ENCODE data around the gene EXOC3L4.
"Not testable (repeated sequence)": the region's sequence is repeated elsewhere in the genome, so short reads cannot be mapped to it uniquely, and the experiment has no call there.

The EXOC3L4 gene

GRCh38 chr14:103108749-103109207 is 14.3 kb downstream of the EXOC3L4 start:
- DNase-seq: peak; percentile 13

GRCh38 chr14:103109535-103110441 is 15.3 kb downstream of the EXOC3L4 start:
- no peak for DNase-seq

GRCh38 chr14:103110681-103111231 is 16.2 kb downstream of the EXOC3L4 start:
- DNase-seq: no peak

- no peak for DNase-seq
Measured at GRCh38 chr14:103111232-103111868, 16.8 kb downstream of the EXOC3L4 start.

GRCh38 chr14:103112400-103113243 is 18.1 kb downstream of the EXOC3L4 start:
- no peak for DNase-seq

GRCh38 chr14:103113303-103113702 is 18.8 kb downstream of the EXOC3L4 start:
- no peak for DNase-seq

GRCh38 chr14:103113774-103114173 is 19.2 kb downstream of the EXOC3L4 start:
- DNase-seq: no peak

- DNase-seq: not testable (repeated sequence)
Measured at GRCh38 chr14:103115086-103115679, 20.7 kb downstream of the EXOC3L4 start.

- no peak for DNase-seq
Measured at GRCh38 chr14:103115845-103116572, 21.5 kb downstream of the EXOC3L4 start.

- no peak for DNase-seq
Measured at GRCh38 chr14:103116636-103117035, 22.1 kb downstream of the EXOC3L4 start.

GRCh38 chr14:103117499-103117898 is 23.0 kb downstream of the EXOC3L4 start:
- DNase-seq: not testable (repeated sequence)

GRCh38 chr14:103118018-103118662 is 23.6 kb downstream of the EXOC3L4 start:
- no peak for DNase-seq

GRCh38 chr14:103118663-103119404 is 24.3 kb downstream of the EXOC3L4 start:
- DNase-seq: no peak

GRCh38 chr14:103119527-103119926 is 25.0 kb downstream of the EXOC3L4 start:
- DNase-seq: not testable (repeated sequence)

- no peak for DNase-seq
Measured at GRCh38 chr14:103121121-103121845, 26.8 kb downstream of the EXOC3L4 start.

- DNase-seq: no peak
Measured at GRCh38 chr14:103121846-103122584, 27.5 kb downstream of the EXOC3L4 start.

GRCh38 chr14:103122585-103122946 is 28.0 kb downstream of the EXOC3L4 start:
- no peak for DNase-seq

GRCh38 chr14:103122947-103123633 is 28.6 kb downstream of the EXOC3L4 start, which contains the start of gene TNFAIP2:
TNFAIP2 (plus strand) TSS chr14:103123461; CDS start chr14:103126458, 2,997 bp downstream.
- DNase-seq: no peak

Measured in stimulated activated naive CD4-positive, alpha-beta T cell treated with Interleukin-2 at 50 U/mL for 16 hours (primary cell).